Activated CD4-positive, CD25-positive, alpha-beta regulatory T cell (primary cell): Measurements from ENCODE around the gene ZNF511.

Experiments
- DNase-seq, 4 experiments: peaks; one replicate each; lab custom pipeline; 2025; lab: John Stamatoyannopoulos, UW

The ZNF511 gene

DNA sequence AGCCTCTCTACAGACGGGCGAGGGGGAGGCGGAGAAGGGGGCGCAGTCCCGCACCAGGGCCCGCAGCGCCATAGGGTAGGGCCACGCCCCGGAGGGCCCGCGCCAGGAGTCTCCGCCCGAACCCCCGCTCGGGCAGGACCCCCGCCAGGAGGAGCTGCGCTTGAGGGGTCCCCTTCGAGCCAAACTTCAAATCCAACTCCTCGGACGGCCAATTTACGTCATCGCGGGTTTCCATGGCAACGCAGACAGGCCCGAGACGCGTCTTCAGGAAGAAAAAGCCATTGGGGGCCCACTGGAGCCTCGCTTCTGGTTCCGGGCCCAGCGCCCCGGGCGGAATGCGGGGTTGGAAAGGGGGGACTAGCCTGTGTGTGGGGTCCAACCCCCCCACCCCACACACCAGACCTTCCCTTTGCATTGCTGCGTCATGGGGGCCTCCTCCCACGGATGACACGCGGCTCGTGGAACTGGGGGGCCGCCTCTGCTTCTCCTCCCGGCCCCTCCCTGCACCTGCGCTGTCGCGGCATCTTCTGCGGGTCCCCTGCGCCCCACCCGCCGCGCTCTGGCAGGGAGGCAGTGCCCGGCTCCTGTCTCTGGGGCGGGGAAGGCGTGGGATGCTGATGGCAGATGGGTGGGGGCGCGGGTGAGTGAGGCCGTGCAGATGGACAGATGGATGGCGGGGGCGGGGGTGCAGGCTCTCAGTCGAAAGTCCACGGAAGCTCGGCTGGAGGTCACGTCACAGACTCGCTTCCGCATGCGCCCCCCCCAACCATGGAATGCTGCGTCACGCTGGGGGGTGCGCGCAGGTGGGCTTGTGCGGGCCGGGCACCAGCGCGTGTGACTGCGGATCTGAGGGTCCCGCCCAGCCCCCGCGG is 26.8 kb downstream of the ZNF511 start:
- DNase-seq, result peak; percentile 59 to 69 (median 63)

DNA sequence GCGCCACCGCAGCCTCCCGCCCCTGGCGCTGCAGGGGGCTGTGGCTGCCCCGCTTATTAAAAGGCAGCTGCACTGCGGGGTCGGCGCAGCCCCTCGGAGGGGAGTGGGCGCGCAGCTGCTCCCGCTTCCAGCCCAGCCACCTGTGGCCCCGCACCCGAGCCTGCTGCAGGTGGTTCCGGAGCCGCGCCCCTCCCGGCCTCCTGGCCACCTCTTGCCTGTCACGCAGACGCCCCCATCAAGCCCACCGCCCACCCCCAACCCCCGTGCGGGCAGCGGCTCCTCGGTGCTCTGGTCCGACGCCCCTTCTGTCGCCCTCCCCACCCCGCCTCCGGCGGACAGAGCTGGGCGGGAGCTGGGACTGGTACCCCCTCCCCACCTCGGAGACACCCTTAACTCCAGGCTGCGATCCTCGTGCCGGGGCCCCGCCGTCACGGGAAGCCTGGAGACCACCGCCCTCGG is 27.4 kb downstream of the ZNF511 start:
- DNase-seq, result no peak

- DNase-seq, result peak; percentile 27 to 82 (median 63)
Measured at GRCh38 chr10:133336577-133337369, 28.1 kb downstream of the ZNF511 start, which contains the start of gene CALY. TSS of gene CALY (minus strand) at chr10:133336896. CDS start at chr10:133328989, 7,907 bp downstream.

DNA sequence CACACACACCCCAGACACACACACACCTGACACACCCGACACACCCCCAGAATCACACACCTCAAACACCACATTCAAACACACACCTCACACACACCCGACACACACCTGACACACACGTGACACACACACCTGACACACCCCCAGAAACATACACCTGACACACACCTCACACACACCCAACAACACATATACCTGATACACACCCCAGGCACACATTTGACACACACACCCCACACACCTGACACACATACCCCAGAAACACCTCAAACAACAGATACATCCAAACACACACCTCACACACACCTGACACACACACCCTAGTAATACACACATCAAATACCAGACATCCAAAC is 28.6 kb downstream of the ZNF511 start:
- DNase-seq, result no peak

DNA sequence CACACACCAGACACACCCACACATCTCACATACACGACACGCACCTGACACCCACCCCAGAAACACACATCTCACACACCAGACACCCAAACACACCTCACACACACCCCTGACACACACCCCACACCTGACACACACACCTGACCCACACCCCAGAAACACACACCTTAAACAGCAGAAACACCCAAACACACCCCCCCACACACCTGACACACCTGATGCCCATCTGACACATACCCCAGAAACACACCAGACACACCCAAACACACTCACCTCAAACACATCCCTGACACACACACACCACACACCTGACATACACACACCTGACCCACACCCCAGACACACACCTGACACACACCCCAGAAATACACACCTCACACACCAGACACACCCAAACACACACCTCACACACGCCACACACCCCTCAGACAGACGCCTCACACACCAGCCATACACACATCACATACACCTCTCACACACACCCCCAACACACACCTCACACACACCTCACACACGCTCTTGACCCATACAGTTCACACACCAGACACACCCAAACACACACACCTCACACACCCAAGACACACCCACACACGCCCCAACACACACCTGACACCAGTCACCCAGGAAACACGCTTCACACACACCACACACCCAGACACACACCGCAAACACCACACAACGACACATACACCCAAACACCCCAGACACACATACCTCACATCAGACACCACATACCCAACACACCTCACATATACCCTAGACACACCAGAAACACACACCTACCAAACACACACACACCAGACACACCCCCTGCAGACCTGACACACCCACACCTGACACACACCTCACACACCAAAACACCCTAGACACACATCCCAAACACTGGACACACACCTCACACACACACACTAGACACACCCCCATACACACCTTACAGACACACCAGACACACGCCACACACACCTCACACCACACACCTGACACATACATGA is 29.7 kb downstream of the ZNF511 start:
- DNase-seq, result no peak

- DNase-seq, result no peak
Measured at GRCh38 chr10:133339708-133340380, 31.1 kb downstream of the ZNF511 start.

- no peak for DNase-seq
Measured at GRCh38 chr10:133341983-133342382, 33.3 kb downstream of the ZNF511 start.

- DNase-seq, result no peak
Measured at GRCh38 chr10:133342942-133343341, 34.2 kb downstream of the ZNF511 start.

DNA sequence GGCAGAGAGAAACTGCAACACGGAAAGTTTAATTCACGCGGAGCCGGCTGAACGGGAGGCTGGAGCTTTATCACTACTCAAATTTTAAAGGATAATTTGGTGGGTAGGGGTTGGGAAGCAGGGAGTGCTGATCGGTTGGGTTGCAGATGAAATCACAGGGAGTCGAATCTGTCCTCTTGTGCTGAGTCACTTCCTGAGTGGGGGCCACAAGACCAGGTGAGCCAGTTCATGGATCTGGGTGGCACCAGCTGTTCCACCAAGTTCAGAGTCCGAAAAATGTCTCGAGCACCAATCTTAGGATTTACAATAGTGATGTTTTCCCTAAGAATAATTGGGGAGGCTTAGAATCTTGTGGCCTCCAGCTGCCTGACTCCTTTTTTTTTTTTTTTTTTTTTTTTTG is 34.8 kb downstream of the ZNF511 start:
- no peak for DNase-seq

- no peak for DNase-seq
Measured at GRCh38 chr10:133344236-133344635, 35.5 kb downstream of the ZNF511 start.

DNA sequence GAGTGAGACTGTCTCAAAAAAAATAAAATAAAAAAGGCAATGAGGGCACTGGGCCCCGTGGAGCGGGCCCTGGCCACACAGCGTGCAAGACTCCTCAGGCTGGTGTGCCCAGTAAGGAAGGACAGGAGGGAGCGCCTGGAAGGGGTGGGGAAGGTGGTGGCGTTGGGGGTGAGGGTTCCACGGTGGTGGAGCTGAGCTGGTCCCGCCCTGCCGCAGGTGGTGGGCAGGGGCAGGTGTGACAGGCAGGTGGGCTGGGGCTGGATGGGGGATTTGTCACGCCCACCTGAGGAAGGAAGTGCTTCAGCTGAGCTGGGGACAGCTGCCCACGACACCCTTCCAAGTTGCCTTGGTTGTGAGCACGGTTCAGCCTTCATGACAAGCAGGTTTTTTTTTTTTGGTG is 37.7 kb downstream of the ZNF511 start:
- DNase-seq, result no peak

DNA sequence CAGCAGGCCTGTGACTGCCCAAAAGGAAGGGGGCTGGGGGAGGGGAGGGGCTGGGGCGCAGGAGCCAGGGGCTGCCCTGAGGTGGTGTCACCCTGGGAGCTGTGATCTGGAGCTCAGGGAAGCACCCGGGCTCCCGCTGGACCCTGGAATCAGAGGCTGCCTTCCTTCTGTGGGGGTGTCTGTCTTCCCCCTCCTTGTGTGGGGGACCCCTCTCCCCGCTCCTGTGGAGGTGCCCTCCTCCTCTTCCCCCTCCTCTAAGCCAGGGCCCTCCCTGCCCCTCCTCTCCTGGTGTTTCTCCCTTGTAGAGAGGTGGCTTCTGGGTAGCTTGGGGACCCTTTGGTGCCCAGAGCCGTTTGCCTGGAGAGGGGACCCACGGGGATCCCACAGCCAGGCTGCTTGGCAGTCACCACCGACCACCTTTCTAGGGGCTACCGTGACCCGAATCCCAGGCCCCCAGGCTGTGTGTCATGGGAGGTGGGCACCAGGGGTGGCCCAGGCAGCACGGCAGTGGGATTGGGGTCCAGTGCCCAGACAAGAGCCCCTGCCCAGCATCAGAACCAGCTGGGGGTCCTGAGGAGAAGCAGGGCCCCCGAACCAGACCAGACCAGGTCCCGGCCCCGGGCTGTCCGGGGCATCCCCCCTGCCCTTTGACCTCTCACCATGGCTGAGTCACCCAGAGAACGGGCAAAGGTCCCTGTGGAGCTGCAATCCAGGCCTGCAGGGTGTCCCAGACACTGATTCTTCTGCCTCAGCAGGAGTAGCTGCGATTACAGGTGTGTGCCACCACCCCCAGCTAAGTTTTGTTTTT is 39.2 kb downstream of the ZNF511 start:
- no peak for DNase-seq

DNA sequence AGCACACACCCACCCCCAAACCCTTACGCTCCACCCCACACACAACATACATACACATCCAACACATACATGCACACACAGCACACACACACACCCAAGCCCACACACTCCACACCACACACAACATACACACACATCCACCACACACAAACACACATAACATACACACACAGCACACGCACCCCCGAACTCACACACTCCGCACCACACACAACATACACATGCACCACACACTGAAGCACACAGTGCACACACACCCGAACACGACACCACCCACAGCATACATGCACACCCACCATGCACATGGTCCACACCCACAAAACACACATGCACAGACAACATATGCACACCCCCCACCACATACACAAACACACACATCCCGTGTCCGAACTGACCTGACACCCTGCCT is 40.5 kb downstream of the ZNF511 start:
- no peak for DNase-seq

GRCh38 chr10:133349577-133350011 is 40.9 kb downstream of the ZNF511 start:
- no peak for DNase-seq

DNA sequence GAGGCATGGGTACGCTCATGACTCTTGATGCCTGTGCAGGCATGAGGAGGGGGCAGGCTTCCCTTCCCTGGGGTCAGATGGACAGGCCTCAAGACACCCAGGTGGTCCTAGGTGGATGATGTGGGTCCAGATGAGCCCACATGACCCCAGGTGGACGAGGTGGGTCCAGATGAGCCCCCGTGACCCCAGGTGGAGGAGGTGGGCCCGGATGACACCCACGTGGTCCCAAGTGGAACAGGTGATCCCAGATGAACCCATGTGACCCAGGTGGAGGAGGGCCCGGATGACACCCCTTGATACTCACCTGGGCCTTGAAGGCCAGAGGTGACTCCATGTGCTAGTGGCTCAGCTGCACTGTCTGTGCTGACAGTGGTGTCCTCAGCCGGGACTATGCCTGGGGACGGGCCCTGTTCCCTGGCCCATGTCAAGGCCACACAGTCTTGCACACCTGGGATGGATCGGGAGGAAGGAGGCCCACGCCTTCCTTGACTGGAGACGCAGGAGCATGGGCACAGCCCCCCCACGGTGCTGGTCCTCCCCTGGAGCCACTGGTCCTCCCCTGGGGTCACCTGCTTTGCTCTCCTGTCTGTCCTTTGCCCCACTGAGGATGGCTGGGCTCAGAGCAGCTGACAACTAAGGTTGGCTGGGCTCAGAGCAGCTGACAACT is 41.7 kb downstream of the ZNF511 start:
- no peak for DNase-seq

- no peak for DNase-seq
Measured at GRCh38 chr10:133350950-133351329, 42.2 kb downstream of the ZNF511 start.

DNA sequence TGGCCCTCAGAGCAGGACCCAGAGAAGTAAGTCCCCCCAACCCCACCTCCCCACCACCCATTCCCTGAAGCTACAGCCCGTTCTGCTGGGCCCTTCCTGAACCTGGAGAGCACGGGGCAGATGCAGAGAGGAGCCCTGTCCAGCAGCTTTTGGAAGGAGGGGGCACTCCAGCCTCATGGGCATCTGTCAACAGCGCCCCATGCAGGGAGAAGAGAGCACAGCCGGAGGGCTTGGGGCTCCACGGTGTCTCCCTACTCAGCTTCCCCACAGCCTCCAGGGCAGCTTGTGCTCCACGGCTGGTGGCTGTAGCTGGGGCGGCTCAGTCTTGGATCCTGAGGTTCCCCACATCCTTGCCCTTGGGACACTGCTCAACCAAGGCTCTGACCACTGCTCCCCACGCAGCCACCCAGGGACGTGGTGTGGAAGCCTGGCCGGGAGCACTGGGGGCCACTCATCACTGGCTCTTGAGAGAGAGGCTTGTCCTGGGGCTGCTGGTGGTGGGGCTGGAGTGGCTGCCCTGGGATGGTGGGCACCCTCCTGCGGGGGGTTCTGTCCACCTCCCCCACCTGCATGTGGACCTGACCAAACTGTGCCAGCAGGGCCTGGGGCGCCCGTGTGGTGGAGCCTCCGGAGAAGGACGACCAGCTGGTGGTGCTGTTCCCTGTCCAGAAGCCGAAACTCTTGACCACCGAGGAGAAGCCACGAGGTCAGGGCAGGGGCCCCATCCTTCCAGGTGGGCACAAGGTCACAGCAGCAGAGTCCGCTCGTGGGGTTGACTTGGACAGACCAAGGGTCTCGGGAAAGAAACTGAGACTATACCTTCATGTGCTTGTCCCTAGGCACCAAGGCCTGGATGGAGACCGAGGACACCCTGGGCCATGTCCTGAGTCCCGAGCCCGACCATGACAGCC is 42.9 kb downstream of the ZNF511 start:
- DNase-seq, result no peak

DNA sequence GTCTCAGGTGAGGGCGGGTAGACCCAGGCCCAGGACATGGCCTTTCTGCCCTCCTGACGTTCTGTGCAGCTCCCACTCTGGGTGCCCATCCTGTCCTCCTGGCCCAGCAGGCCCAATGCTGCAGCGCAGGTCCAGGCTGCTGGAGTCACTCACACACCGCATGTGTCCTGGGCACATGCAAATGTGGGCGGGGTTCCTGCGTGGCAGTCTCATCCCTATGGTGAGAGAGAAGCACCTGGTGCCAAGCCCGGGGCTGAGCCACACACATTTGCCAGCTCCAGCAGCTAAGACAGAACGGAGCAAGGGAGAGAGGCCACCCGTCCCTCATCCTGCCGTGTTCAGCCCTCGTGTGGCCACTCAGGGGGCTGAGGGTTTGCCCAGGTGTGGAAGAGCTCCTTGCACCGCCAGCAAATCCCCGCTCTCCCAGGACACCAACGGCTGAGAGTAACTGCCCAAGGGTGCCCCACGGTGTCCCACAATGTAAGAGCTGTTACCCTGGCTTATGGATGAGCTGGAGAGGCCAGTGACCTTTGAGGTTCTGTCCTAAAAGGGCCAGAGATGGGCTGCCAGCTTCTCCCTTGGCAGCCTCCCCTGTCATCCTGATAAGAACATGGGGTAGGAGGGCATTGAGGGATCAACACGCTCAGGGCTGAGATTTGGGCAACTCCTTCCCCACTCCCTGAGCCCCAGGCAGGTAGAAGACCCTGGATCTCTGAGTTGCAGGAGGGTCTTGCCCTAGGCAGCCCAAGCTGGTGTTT is 44.7 kb downstream of the ZNF511 start:
- DNase-seq, result no peak
